Neural cell (in vitro differentiated cells): ENCODE measurements around the gene WDR33. TPM values are rescaled to one million over a fixed set of nuclear protein-coding genes. Genes with fewer than 3 reads are reported as not detected.
"Not testable (repeated sequence)": the region's sequence is repeated elsewhere in the genome, so short reads cannot be mapped to it uniquely, and the experiment has no call there.

ENCODE experiments used
- H2AFZ ChIP-seq: fragments of 200-600, 300-800 bp; sonication (generic), shearing (Covaris generic); 2 replicates; pipeline ENCODE4 v1.6.0; 2014; ENCODE audit warnings: low read depth, mild to moderate bottlenecking, antibody characterized with exemption, low read length, moderate library complexity
- H3F3A ChIP-seq: fragments of 200-600 bp; shearing (Covaris generic); 2 replicates; pipeline ENCODE4 v1.6.1; 2016; ENCODE audit warnings: mild to moderate bottlenecking, moderate library complexity, mixed read lengths, antibody characterized with exemption, low read length; ENCODE audit not compliant: insufficient read depth, poor library complexity, severe bottlenecking
- H3K27ac ChIP-seq: fragments of 200-600, 300-800 bp; sonication (generic), shearing (Covaris generic); 2 replicates; pipeline ENCODE4 v1.5.1; 2014; ENCODE audit warnings: mild to moderate bottlenecking, low read length, moderate library complexity
- H3K27me3 ChIP-seq: fragments of 300-800, 200-600 bp; sonication (generic), shearing (Covaris generic); 2 replicates; pipeline ENCODE4 v1.6.0; 2014; ENCODE audit warnings: mild to moderate bottlenecking, low read depth, low read length, moderate library complexity; ENCODE audit not compliant: insufficient read depth
- H3K36me3 ChIP-seq: fragments of 300-800, 200-600 bp; sonication (generic), shearing (Covaris generic); 2 replicates; pipeline ENCODE4 v1.5.1; 2014; ENCODE audit warnings: mild to moderate bottlenecking, antibody characterized with exemption, low read length, moderate library complexity; ENCODE audit not compliant: insufficient read depth
- H3K4me2 ChIP-seq: fragments of 300-800, 200-600 bp; sonication (generic), shearing (Covaris generic); 2 replicates; pipeline ENCODE4 v1.6.0; 2014; ENCODE audit warnings: mild to moderate bottlenecking, low read length
- H3K4me3 ChIP-seq: fragments of 300-800, 200-600 bp; sonication (generic), shearing (Covaris generic); 2 replicates; pipeline ENCODE4 v1.5.1; 2014; ENCODE audit warnings: mild to moderate bottlenecking, low read length, moderate library complexity
- H3K79me2 ChIP-seq: fragments of 200-600 bp; shearing (Covaris generic); replicated peaks from 2 replicates; pipeline ENCODE4 v1.6.0; 2014; ENCODE audit warnings: mild to moderate bottlenecking, low read length, moderate library complexity; ENCODE audit not compliant: insufficient read depth
- H3K9ac ChIP-seq: fragments of 300-800, 200-600 bp; sonication (generic), shearing (Covaris generic); 2 replicates; pipeline ENCODE4 v1.6.1; 2016; ENCODE audit warnings: mild to moderate bottlenecking, low read length, mixed read lengths
- H3K9me2 ChIP-seq: fragments of 200-600 bp; shearing (Covaris generic); 2 replicates; pipeline ENCODE4 v1.6.1; 2016; ENCODE audit warnings: mild to moderate bottlenecking, low read length, mixed read lengths; ENCODE audit not compliant: insufficient read depth
- H3K9me3 ChIP-seq: fragments of 200-600, 300-800 bp; sonication (generic), shearing (Covaris generic); 2 replicates; pipeline ENCODE4 v1.6.1; 2016; ENCODE audit warnings: mild to moderate bottlenecking, mixed run types, low read length, moderate library complexity, mixed read lengths
- H4K20me1 ChIP-seq: fragments of 200-600 bp; shearing (Covaris generic); 2 replicates; pipeline ENCODE4 v1.6.1; 2016; ENCODE audit warnings: mild to moderate bottlenecking, mixed run types; ENCODE audit not compliant: insufficient read depth
- CTCF ChIP-seq: fragments of 450-650 bp; IDR thresholded peaks from 2 replicates; pipeline ENCODE4 v1.5.1; 2014; ENCODE audit warnings: antibody characterized with exemption, mild to moderate bottlenecking, moderate library complexity; ENCODE audit not compliant: poor library complexity, severe bottlenecking
- EP300 ChIP-seq: fragments of 450-650 bp; conservative IDR thresholded peaks from 2 replicates; pipeline ENCODE4 v1.6.1; 2014; ENCODE audit warnings: antibody characterized with exemption, mild to moderate bottlenecking, moderate library complexity; ENCODE audit not compliant: poor library complexity, severe bottlenecking
- EZH2 ChIP-seq: fragments of 200-600, 300-800 bp; shearing (Covaris generic), sonication (generic); IDR thresholded peaks from 2 replicates; pipeline ENCODE4 v1.6.1; 2014; ENCODE audit warnings: antibody characterized with exemption, low read length, borderline replicate concordance, mild to moderate bottlenecking; ENCODE audit not compliant: insufficient read depth, poor library complexity, severe bottlenecking
- MXI1 ChIP-seq: fragments of 450-650 bp; conservative IDR thresholded peaks from 2 replicates; pipeline ENCODE4 v1.6.1; 2014; ENCODE audit warnings: antibody characterized with exemption, mild to moderate bottlenecking; ENCODE audit not compliant: poor library complexity, severe bottlenecking
- POLR2AphosphoS5 ChIP-seq: IDR thresholded peaks from 2 replicates; pipeline ENCODE4 v1.6.1; 2012
- RAD21 ChIP-seq: fragments of 450-650 bp; conservative IDR thresholded peaks from 2 replicates; pipeline ENCODE4 v1.6.1; 2014; ENCODE audit warnings: antibody characterized with exemption, mild to moderate bottlenecking, moderate library complexity
- REST ChIP-seq: IDR thresholded peaks from 2 replicates; pipeline ENCODE4 v1.6.1; 2012; ENCODE audit warnings: borderline replicate concordance
- SMC3 ChIP-seq: fragments of 450-650 bp; conservative IDR thresholded peaks from 2 replicates; pipeline ENCODE4 v1.6.1; 2014; ENCODE audit warnings: antibody characterized with exemption, mild to moderate bottlenecking, moderate library complexity; ENCODE audit not compliant: poor library complexity
- TAF1 ChIP-seq: IDR thresholded peaks from 2 replicates; pipeline ENCODE4 v1.6.1; 2012; ENCODE audit warnings: low read depth
- polyA plus RNA-seq: library from polyadenylated mRNA; depleted of rRNA; stranded (reverse); fragments of >200 nt; gene quantifications from 2 replicates; pipeline ENCODE4 v1.2.3, GENCODE V29; 2014

WDR33 gene
- polyA plus RNA-seq, 1 donor from 2014 or later, result 58.7 TPM

- TF ChIP-seq MXI1 (no peak), RAD21 (no peak), POLR2AphosphoS5 (no peak), SMC3 (no peak), EZH2 (no peak)
- no peak overlapping the region for H3K27ac ChIP-seq
Measured at GRCh38 chr2:127753374-127753773, 57.6 kb downstream of the WDR33 start.

GRCh38 chr2:127749537-127749936, 61.4 kb downstream of the WDR33 start:
- H3K9ac ChIP-seq, H3K9me2 ChIP-seq, H3F3A ChIP-seq, H3K4me2 ChIP-seq, H4K20me1 ChIP-seq, H3K79me2 ChIP-seq, H3K27ac ChIP-seq, H3K9me3 ChIP-seq, H3K36me3 ChIP-seq, H3K4me3 ChIP-seq, H2AFZ ChIP-seq, H3K27me3 ChIP-seq: not testable (repeated sequence)

More at GRCh38 chr2:127753374-127753773, 57.6 kb downstream of the WDR33 start:
- Histone ChIP-seq H2AFZ (no peak overlapping the region), H3K9ac (no peak overlapping the region), H3K36me3 (no peaks in the 10 kb centered on the region), H3F3A (no peaks in the 10 kb centered on the region), H3K79me2 (no peaks in the 10 kb centered on the region), H3K4me3 (no peak overlapping the region), H4K20me1 (no peaks in the 10 kb centered on the region), H3K9me3 (no peaks in the 10 kb centered on the region), H3K4me2 (no peak overlapping the region), H3K9me2 (no peaks in the 10 kb centered on the region), H3K27me3 (no peaks in the 10 kb centered on the region)

GRCh38 chr2:127747621-127748020, 63.4 kb downstream of the WDR33 start:
- Histone ChIP-seq H3K9me3 (no peaks in the 10 kb centered on the region), H3K27ac (no peak overlapping the region), H2AFZ (no peak overlapping the region), H3K27me3 (no peaks in the 10 kb centered on the region), H3K4me3 (no peak overlapping the region), H3K9me2 (no peaks in the 10 kb centered on the region), H3K4me2 (no peak overlapping the region), H3K9ac (no peak overlapping the region), H4K20me1 (no peaks in the 10 kb centered on the region), H3K36me3 (no peaks in the 10 kb centered on the region), H3K79me2 (no peaks in the 10 kb centered on the region), H3F3A (no peaks in the 10 kb centered on the region)
- TF ChIP-seq SMC3 (no peak), POLR2AphosphoS5 (no peak), CTCF (no peak), EP300 (no peak), REST (no peak), MXI1 (no peak), TAF1 (no peak), RAD21 (no peak), EZH2 (no peak)
